Stimulated activated CD4-positive, alpha-beta T cell treated with anti-CD3 and anti-CD28 coated beads, Interleukin-1b, Interleukin-23, amount 100 ng/mL, for 1 hour (primary cell): ENCODE measurements around the gene GNAI1.

Experiments used
- DNase-seq, 2 donors: peaks; one replicate each; pipeline ENCODE4 v3.0.0-alpha.2; 2020; ENCODE audit warnings: low read depth in 2 of 2

GNAI1 gene

GRCh38 chr7:80134536-80135308 is at the start of gene GNAI1:
Gene GNAI1 (plus strand): TSS chr7:80134831. CDS start chr7:80135161, 330 bp downstream.
- no peak for DNase-seq

GRCh38 chr7:80087051-80087770 is 47.4 kb upstream of the GNAI1 start:
- no peak for DNase-seq

GRCh38 chr7:80087771-80088170 is 46.9 kb upstream of the GNAI1 start:
- no peak for DNase-seq

GRCh38 chr7:80088705-80089104 is 45.9 kb upstream of the GNAI1 start:
- DNase-seq = no peak

DNA sequence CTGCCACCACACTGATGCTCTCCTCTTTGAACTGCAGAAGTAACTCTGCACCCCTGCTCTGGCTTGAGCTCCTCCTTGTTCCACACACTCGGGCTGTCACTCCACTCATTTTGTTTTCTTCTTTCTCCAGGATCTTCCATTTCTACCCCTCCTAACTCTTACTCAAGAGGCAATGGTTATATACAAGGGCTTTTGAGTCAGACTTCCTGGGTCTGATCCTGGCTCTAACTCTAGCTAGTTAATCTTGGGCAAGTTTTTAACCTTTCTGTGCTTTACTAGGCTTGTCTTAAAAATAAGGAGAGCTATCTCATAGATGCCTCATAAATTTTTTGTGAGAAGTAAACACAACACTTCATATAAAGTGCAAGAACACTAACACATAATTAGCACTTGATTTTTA is 45.3 kb upstream of the GNAI1 start:
- DNase-seq = no peak

- no peak for DNase-seq
These were observed 41.3 kb upstream of the GNAI1 start for GRCh38 chr7:80093349-80093748.

DNA sequence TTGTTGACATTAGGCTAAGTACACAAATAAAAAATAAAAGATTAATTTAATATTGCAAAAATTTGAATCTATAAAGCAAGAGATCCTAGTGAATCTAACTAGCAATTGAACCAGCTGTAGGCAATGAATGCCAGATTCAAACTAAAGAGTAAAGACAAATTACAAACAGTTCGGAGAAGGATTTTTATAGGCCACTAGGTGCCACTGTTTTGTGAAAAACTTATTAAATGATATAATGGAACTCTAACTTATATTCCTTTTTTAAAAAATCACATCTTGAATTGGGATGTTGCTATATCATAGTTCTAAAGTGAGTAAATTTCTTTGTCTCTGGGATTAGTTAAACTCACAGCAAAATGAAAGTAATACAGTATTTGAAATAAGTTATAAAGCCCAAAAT is 39.1 kb upstream of the GNAI1 start:
- DNase-seq = no peak

DNA sequence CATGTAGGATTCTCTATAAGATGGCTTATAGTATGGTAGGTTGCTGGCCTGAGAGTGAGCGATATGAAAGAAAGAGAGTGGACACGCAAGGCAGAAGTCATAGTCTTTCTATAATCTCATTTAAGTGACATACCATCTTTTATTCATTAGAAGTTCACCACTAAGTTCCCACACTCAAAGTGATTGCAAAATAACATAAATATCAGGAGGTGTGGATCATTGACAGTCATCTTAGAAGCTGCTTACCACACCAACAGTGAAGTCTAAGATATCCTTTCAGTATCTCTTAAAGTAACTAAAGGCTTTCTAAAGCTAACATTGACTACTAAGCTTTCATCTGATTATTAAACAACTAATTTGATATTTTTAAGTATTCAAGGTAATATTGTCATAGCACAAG is 36.9 kb upstream of the GNAI1 start:
- no peak for DNase-seq

DNA sequence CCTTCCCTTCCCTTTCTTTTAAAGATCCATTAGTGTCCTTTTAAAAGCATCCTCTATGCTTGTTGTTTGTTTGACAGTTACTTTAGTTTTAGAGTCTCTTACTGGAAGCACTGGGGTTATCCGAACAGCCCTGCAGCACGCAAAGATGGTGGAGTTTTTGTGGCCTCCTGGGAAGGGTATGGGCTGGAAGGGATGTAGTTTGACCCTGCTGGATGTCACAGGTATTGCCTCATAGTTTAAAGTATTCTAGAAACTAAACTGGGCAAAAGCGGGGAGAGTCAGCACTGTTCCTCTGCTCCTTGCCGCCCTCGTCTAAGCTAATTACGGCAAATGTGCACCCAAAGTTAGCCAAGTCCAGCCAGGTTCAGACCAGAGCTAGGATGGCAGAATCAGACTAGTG is 35.8 kb upstream of the GNAI1 start:
- no peak for DNase-seq

DNA sequence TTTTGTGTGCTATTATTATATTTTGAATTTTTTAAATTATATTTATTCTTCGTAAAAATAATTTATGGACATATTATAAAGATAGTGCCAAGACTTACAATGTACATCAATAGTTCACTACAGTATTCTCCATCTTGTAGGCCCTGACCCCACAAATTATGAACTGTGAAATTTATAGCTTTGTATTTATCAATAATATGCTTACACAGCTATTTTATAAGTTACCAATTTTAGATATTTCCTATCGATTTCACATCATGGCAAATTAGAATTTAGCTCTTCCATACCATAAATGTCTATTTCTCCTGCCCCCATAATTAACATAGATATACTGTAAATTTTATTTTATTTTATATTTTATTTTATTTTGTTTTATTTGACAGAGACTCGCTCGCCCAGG is 34.4 kb upstream of the GNAI1 start:
- DNase-seq = no peak

GRCh38 chr7:80105701-80106408 is 28.8 kb upstream of the GNAI1 start:
- no peak for DNase-seq

GRCh38 chr7:80106498-80107113 is 28.0 kb upstream of the GNAI1 start:
- no peak for DNase-seq

GRCh38 chr7:80107278-80107677 is 27.4 kb upstream of the GNAI1 start:
- no peak for DNase-seq

GRCh38 chr7:80110376-80110775 is 24.3 kb upstream of the GNAI1 start:
- DNase-seq = no peak

GRCh38 chr7:80114159-80114558 is 20.5 kb upstream of the GNAI1 start:
- no peak for DNase-seq

DNA sequence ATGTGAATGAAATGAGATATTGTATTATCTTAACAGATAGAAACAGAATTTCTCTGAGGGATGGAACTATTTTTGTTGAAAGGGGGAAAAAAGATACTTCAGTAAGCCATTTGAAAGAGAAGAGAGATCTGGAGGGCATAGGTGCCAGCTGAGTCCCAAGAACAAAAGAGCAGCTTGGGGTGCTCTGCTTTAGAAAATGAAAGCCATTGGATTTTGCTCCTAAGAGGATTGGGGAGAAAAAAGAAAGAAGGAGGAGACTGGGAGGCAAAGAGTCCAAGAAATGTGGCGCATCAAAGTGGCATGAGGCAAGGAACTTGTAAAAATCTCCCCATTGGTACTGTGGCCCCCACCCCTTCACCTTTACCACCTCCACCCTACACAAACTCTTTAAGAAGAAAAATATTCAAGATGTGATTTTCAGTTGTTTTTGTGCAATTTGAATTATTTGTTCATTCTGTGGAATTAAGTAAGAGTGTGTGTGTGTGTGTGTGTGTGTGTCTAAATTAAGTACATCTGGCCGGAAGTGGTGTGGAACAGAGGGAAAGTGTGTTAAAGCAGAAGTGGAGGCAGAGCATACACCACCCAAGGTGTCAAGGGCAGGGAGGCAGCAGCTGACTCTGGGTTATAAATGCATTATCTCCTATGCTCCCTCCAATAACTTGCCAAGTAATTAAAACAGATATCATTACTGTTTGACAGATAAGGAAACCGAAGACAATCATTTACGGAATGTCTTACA is 9.9 kb upstream of the GNAI1 start:
- DNase-seq = no peak

- no peak for DNase-seq
These were observed 7.0 kb upstream of the GNAI1 start for GRCh38 chr7:80127412-80128160.

GRCh38 chr7:80128918-80129317 is 5.7 kb upstream of the GNAI1 start:
- no peak for DNase-seq

DNA sequence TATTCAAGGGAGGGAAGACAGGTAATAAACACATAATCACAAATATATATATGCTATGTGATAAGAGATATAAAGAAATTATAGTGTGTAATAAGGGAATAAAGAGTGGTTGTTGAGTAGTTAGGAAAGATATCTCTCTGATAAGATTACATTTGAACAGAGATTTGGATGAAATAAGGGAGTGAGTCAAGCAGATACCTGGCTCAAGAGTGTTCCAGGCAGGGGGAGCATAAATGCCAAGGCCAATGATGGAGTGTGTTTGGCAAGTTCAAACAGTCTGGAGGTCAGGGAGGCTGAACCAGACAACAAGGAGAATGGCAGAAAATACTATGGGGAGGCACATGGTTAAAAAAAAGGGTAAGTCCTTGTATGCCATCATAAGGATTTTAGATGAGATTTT is 4.8 kb upstream of the GNAI1 start:
- no peak for DNase-seq

DNA sequence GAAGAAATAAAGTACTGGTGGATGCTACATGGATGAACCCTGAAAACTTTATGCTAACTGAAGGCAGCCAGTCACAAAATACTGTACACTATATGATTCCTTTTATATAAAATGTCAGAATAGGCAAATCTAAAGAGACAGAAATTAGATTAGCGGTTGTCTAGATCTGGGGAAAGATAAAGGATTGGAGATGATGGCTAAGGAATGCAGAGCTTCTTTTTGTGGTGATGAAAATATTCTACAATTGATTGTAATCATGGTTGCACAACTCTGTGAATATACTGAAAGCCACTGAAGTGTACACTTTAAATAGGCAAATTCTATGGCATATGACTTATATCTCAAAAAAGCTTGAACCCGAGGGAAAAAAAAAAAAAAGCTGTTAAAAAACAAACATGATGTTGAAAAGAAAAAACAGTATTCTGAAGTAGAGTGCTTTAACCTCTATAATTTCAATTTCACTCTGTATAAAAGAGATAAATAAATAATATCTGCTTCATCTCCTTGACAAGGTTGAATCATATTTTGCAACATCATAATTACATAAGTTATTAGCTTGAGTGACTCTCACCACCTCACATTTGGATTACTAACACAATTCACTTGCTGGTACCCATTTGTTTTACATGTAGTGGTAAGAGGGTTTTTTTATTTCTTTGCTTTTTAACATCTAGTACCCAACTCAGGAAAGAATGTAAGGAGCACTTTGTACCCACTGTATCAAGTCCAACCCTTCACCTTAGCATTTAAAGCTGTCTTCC is 2.8 kb upstream of the GNAI1 start:
- no peak for DNase-seq
